GM23248 (cell line): ENCODE data around the gene SLIT3. TPM values are rescaled to one million over a fixed set of nuclear protein-coding genes. Genes with fewer than 3 reads are reported as not detected.

Source experiments
- DNase-seq: peaks from one replicate; pipeline ENCODE4 v3.0.0-alpha.2; 2015
- H2AFZ ChIP-seq: fragments of 200-600 bp; sonication (generic); 2 replicates; pipeline ENCODE4 v1.6.1; 2016; ENCODE audit warnings: antibody characterized with exemption
- H3F3A ChIP-seq: fragments of 200-600 bp; sonication (generic); 2 replicates; pipeline ENCODE4 v1.6.1; 2016; ENCODE audit warnings: mild to moderate bottlenecking, antibody characterized with exemption, mixed run types; ENCODE audit not compliant: insufficient read depth
- H3K27ac ChIP-seq: fragments of 200-600 bp; sonication (generic); 2 replicates; pipeline ENCODE4 v1.5.1; 2016; ENCODE audit warnings: mild to moderate bottlenecking
- H3K27me3 ChIP-seq: fragments of 200-600 bp; sonication (generic); replicated peaks from 2 replicates; pipeline ENCODE4 v1.6.1; 2016; ENCODE audit warnings: mild to moderate bottlenecking; ENCODE audit not compliant: insufficient read depth
- H3K36me3 ChIP-seq: fragments of 200-600 bp; sonication (generic); 2 replicates; pipeline ENCODE4 v1.6.1; 2016; ENCODE audit warnings: low read depth, mild to moderate bottlenecking
- H3K4me1 ChIP-seq: fragments of 200-600 bp; sonication (generic); 2 replicates; pipeline ENCODE4 v1.6.1; 2016; ENCODE audit warnings: mild to moderate bottlenecking; ENCODE audit not compliant: insufficient read depth
- H3K4me2 ChIP-seq: fragments of 200-600 bp; sonication (generic); one replicate; pipeline ENCODE4 v1.6.1; 2016; ENCODE audit warnings: mild to moderate bottlenecking; ENCODE audit not compliant: unreplicated experiment
- H3K4me3 ChIP-seq: fragments of 200-600 bp; sonication (generic); 2 replicates; pipeline ENCODE4 v1.5.1; 2016; ENCODE audit warnings: mild to moderate bottlenecking
- H3K79me2 ChIP-seq: fragments of 200-600 bp; sonication (generic); 2 replicates; pipeline ENCODE4 v1.6.1; 2016; ENCODE audit warnings: mild to moderate bottlenecking; ENCODE audit not compliant: insufficient read depth
- H3K9ac ChIP-seq: fragments of 200-600 bp; sonication (generic); 2 replicates; pipeline ENCODE4 v1.6.1; 2016; ENCODE audit warnings: mild to moderate bottlenecking
- H3K9me2 ChIP-seq: fragments of 200-600 bp; sonication (generic); 2 replicates; pipeline ENCODE4 v1.6.1; 2016; ENCODE audit warnings: mixed run types, mild to moderate bottlenecking, moderate library complexity; ENCODE audit not compliant: insufficient read depth
- H3K9me3 ChIP-seq: fragments of 200-600 bp; sonication (generic); one replicate; pipeline ENCODE4 v1.6.1; 2017; ENCODE audit warnings: low read depth
- H4K20me1 ChIP-seq: fragments of 200-600 bp; sonication (generic); 2 replicates; pipeline ENCODE4 v1.6.0; 2016; ENCODE audit not compliant: insufficient read depth
- EZH2 ChIP-seq: fragments of 200-600 bp; sonication (generic); IDR thresholded peaks from 2 replicates; pipeline ENCODE4 v1.6.1; 2018; ENCODE audit warnings: antibody characterized with exemption, mild to moderate bottlenecking; ENCODE audit not compliant: insufficient read depth, poor library complexity, severe bottlenecking
- EZH2phosphoT487 ChIP-seq: fragments of 200-600 bp; sonication (generic); IDR thresholded peaks from 2 replicates; pipeline ENCODE4 v1.6.1; 2018; ENCODE audit warnings: antibody characterized with exemption, moderate library complexity, mild to moderate bottlenecking, low read depth; ENCODE audit not compliant: insufficient read depth
- WGBS, 2 experiments: methylation state at CpG; one replicate each; pipeline ENCODE4 v1.1.6; 2015 to 2017; ENCODE audit warnings: low lambda C conversion rate in 2 of 2, low coverage in 1 of 2; ENCODE audit errors: missing lambda C conversion rate in 2 of 2; 5-methylcytosine and 5-hydroxymethylcytosine counted together
- in situ Hi-C: fragments of 300-500 bp; cut with MboI; formaldehyde crosslinking; loops from 2 replicates; pipeline ENCODE4 v1.15.0; 2020
- polyA plus RNA-seq: library from polyadenylated mRNA; unstranded; fragments of >200 nt; fragmentation: Nextera tagmentation; extraction: Ambion mirVana; gene quantifications from 2 replicates; pipeline ENCODE4 v1.2.1, GENCODE V29; 2016
- total RNA-seq: library from RNA; depleted of rRNA; stranded (reverse); fragments of >200 nt; shearing (Covaris generic); gene quantifications from 2 replicates; pipeline ENCODE4 v1.2.3, GENCODE V29; 2014

The SLIT3 gene
- total and polyA plus RNA-seq, 2 experiments from 2014 or later: 61.9 to 100 TPM

DNA sequence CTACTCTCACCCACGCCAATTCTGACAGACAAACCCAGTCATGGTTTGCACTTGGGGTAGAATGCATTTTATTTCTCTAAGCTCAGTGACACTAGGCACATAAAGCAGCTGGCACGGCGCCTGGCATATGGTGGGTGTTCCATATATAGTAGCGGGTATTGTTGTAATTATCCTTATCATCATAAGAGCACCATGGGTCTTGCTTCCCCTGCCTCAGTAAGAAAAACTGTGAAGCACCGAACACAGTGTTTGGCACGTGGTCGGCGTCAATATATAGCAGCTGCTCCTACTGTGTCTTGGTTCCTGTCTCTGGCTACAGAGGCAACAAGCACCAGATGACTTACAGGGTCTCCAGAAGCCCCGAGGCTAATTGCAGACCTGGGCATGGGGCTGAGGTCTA is 527.7 kb downstream of the SLIT3 start:
- no peak overlapping the region for H3K27ac ChIP-seq
- H3K36me3 ChIP-seq: 0 out of 2 replicates have a peak, but pooled peaks cover 6% of the 10 kb centered on the region
- no peak overlapping the region for H3K4me3 ChIP-seq
- no peaks in the 10 kb centered on the region for H3K27me3 ChIP-seq
- H3K4me2 ChIP-seq: no peak overlapping the region
- H3K79me2 ChIP-seq: no peaks in the 10 kb centered on the region
- 72 to 73% methylated on average over 9 of the region's 9 CpGs for WGBS, 2 experiments
- H4K20me1 ChIP-seq: no peaks in the 10 kb centered on the region
- no peak overlapping the region for H3K9ac ChIP-seq
- no peak overlapping the region for H2AFZ ChIP-seq
- in situ Hi-C loops: no loop called here
- no peaks in the 10 kb centered on the region for H3F3A ChIP-seq
- no peaks in the 10 kb centered on the region for H3K4me1 ChIP-seq
- no peak for DNase-seq
- H3K9me3 ChIP-seq: no peaks in the 10 kb centered on the region
- TF ChIP-seq EZH2: no peak
- no peak for TF ChIP-seq EZH2phosphoT487
- no peaks in the 10 kb centered on the region for H3K9me2 ChIP-seq

- Histone ChIP-seq H2AFZ (no peak overlapping the region), H3K36me3 (0 out of 2 replicates have a peak, but pooled peaks cover 6% of the 10 kb centered on the region), H3K4me2 (no peak overlapping the region), H4K20me1 (no peaks in the 10 kb centered on the region), H3K9ac (no peak overlapping the region), H3K27me3 (no peaks in the 10 kb centered on the region), H3K27ac (no peak overlapping the region), H3K4me1 (no peaks in the 10 kb centered on the region), H3F3A (no peaks in the 10 kb centered on the region), H3K9me3 (no peaks in the 10 kb centered on the region), H3K79me2 (no peaks in the 10 kb centered on the region), H3K9me2 (no peaks in the 10 kb centered on the region), H3K4me3 (no peak overlapping the region)
- in situ Hi-C loops: no loop called here
- WGBS, 2 experiments: 95 to 97% methylated on average over 22 of the region's 22 CpGs
- TF ChIP-seq EZH2: no peak
- no peak for TF ChIP-seq EZH2phosphoT487
- DNase-seq: no peak
These were observed 528.5 kb downstream of the SLIT3 start for GRCh38 chr5:168772316-168772961.

- no peaks in the 10 kb centered on the region for H3K9me2 ChIP-seq
- no peak overlapping the region for H3K27ac ChIP-seq
- no peak overlapping the region for H3K4me2 ChIP-seq
- DNase-seq: no peak
- no peak overlapping the region for H3K4me3 ChIP-seq
- in situ Hi-C loops: no loop called here
- H3K9me3 ChIP-seq: no peaks in the 10 kb centered on the region
- H3K36me3 ChIP-seq: 0 out of 2 replicates have a peak, but pooled peaks cover 6% of the 10 kb centered on the region
- no peaks in the 10 kb centered on the region for H3K4me1 ChIP-seq
- TF ChIP-seq EZH2phosphoT487: no peak
- no peak for TF ChIP-seq EZH2
- H4K20me1 ChIP-seq: no peaks in the 10 kb centered on the region
- peaks cover 7% of the 10 kb centered on the region; the same call in 1 of the 2 replicates for H3F3A ChIP-seq
- WGBS, 2 experiments: 77 to 80% methylated on average over 6 of the region's 6 CpGs
- H3K27me3 ChIP-seq: no peaks in the 10 kb centered on the region
- no peak overlapping the region for H2AFZ ChIP-seq
- H3K9ac ChIP-seq: no peak overlapping the region
- H3K79me2 ChIP-seq: no peaks in the 10 kb centered on the region
These were observed 529.3 kb downstream of the SLIT3 start for GRCh38 chr5:168771678-168772077.

- 83 to 85% methylated on average over 5 of the region's 5 CpGs for WGBS, 2 experiments
- Histone ChIP-seq H3K36me3 (0 out of 2 replicates have a peak, but pooled peaks cover 6% of the 10 kb centered on the region), H3K27me3 (no peaks in the 10 kb centered on the region), H3K4me3 (no peak overlapping the region), H4K20me1 (no peaks in the 10 kb centered on the region), H3K79me2 (no peaks in the 10 kb centered on the region), H3K4me1 (peaks cover 2% of the 10 kb centered on the region; the same call in 1 of the 2 replicates), H2AFZ (no peak overlapping the region), H3K9me2 (no peaks in the 10 kb centered on the region), H3K27ac (no peak overlapping the region), H3F3A (peaks cover 7% of the 10 kb centered on the region; the same call in 1 of the 2 replicates), H3K9ac (no peak overlapping the region), H3K9me3 (no peaks in the 10 kb centered on the region), H3K4me2 (no peak overlapping the region)
- in situ Hi-C loops: no loop called here
- no peak for DNase-seq
- TF ChIP-seq EZH2: no peak
- no peak for TF ChIP-seq EZH2phosphoT487
These were observed 529.9 kb downstream of the SLIT3 start for GRCh38 chr5:168770996-168771395.

DNA sequence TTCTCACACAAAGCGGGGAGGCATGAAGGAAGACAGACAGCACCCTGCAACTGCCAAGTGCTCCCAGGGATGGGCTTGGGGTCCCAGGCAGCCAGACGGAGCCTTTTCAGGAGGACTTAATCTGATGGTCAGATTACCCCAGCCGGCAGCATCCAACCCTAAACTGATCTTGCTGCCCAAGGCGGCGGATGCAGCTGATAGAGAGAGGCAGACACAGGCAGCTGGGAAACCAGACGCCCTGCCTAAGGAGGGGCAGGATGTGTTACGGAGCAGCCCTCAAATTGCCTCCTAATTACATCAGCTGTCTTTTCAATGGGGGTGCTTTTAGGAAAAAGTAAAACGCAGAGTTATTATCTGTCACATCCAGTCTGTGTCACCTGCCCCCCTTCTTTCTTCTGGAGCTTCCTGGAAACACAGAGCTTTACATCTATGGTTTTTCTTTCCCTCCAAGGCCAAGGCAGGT is 530.9 kb downstream of the SLIT3 start:
- in situ Hi-C loops: no loop called here
- no peaks in the 10 kb centered on the region for H3K9me3 ChIP-seq
- WGBS, 2 experiments: 91 to 95% methylated on average over 8 of the region's 8 CpGs
- H3K9me2 ChIP-seq: no peaks in the 10 kb centered on the region
- H2AFZ ChIP-seq: no peak overlapping the region
- peaks cover 11% of the 10 kb centered on the region for H3K4me1 ChIP-seq
- no peak overlapping the region for H3K9ac ChIP-seq
- H3K4me2 ChIP-seq: no peak overlapping the region
- no peaks in the 10 kb centered on the region for H4K20me1 ChIP-seq
- H3K27me3 ChIP-seq: no peaks in the 10 kb centered on the region
- TF ChIP-seq EZH2 (no peak), EZH2phosphoT487 (no peak)
- no peaks in the 10 kb centered on the region for H3K79me2 ChIP-seq
- H3K36me3 ChIP-seq: 0 out of 2 replicates have a peak, but pooled peaks cover 6% of the 10 kb centered on the region
- peaks cover 7% of the 10 kb centered on the region; the same call in 1 of the 2 replicates for H3F3A ChIP-seq
- H3K4me3 ChIP-seq: no peak overlapping the region
- DNase-seq: no peak
- H3K27ac ChIP-seq: no peak overlapping the region
